HL-60 (cell line): ENCODE results near the gene ASCL5.

Source experiments
- GABPA ChIP-seq: IDR thresholded peaks from 2 replicates; pipeline ENCODE4 v1.6.1; 2012; ENCODE audit warnings: low read depth
- POLR2AphosphoS5 ChIP-seq: IDR thresholded peaks from 2 replicates; pipeline ENCODE4 v1.6.1; 2012; ENCODE audit warnings: low read depth
- TF ChIP-seq, protein P1 (sequence below): IDR thresholded peaks from one replicate; pipeline ENCODE4 v1.5.1; 2011; ENCODE audit warnings: low read length, control low read depth, inconsistent platforms; ENCODE audit not compliant: insufficient read depth

- TF ChIP-seq POLR2AphosphoS5 (no peak), GABPA (no peak)
- TF ChIP-seq, protein P1, sequence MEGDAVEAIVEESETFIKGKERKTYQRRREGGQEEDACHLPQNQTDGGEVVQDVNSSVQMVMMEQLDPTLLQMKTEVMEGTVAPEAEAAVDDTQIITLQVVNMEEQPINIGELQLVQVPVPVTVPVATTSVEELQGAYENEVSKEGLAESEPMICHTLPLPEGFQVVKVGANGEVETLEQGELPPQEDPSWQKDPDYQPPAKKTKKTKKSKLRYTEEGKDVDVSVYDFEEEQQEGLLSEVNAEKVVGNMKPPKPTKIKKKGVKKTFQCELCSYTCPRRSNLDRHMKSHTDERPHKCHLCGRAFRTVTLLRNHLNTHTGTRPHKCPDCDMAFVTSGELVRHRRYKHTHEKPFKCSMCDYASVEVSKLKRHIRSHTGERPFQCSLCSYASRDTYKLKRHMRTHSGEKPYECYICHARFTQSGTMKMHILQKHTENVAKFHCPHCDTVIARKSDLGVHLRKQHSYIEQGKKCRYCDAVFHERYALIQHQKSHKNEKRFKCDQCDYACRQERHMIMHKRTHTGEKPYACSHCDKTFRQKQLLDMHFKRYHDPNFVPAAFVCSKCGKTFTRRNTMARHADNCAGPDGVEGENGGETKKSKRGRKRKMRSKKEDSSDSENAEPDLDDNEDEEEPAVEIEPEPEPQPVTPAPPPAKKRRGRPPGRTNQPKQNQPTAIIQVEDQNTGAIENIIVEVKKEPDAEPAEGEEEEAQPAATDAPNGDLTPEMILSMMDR, result no peak
Observed at GRCh38 chr1:201137024-201137392, 10.0 kb upstream of the ASCL5 start.
